NOMO-1 treated with dmso at 0.1 percent for 144 hours (cell line): Measurements from ENCODE around the gene ATG4C.
"Not testable (repeated sequence)": the region's sequence is repeated elsewhere in the genome, so short reads cannot be mapped to it uniquely, and the experiment has no call there.

Experiments
- DNase-seq: peaks from one replicate; lab custom pipeline; 2025; ENCODE audit not compliant: unreplicated experiment; lab: John Stamatoyannopoulos, UW

The ATG4C gene, protein sequence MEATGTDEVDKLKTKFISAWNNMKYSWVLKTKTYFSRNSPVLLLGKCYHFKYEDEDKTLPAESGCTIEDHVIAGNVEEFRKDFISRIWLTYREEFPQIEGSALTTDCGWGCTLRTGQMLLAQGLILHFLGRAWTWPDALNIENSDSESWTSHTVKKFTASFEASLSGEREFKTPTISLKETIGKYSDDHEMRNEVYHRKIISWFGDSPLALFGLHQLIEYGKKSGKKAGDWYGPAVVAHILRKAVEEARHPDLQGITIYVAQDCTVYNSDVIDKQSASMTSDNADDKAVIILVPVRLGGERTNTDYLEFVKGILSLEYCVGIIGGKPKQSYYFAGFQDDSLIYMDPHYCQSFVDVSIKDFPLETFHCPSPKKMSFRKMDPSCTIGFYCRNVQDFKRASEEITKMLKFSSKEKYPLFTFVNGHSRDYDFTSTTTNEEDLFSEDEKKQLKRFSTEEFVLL

DNA sequence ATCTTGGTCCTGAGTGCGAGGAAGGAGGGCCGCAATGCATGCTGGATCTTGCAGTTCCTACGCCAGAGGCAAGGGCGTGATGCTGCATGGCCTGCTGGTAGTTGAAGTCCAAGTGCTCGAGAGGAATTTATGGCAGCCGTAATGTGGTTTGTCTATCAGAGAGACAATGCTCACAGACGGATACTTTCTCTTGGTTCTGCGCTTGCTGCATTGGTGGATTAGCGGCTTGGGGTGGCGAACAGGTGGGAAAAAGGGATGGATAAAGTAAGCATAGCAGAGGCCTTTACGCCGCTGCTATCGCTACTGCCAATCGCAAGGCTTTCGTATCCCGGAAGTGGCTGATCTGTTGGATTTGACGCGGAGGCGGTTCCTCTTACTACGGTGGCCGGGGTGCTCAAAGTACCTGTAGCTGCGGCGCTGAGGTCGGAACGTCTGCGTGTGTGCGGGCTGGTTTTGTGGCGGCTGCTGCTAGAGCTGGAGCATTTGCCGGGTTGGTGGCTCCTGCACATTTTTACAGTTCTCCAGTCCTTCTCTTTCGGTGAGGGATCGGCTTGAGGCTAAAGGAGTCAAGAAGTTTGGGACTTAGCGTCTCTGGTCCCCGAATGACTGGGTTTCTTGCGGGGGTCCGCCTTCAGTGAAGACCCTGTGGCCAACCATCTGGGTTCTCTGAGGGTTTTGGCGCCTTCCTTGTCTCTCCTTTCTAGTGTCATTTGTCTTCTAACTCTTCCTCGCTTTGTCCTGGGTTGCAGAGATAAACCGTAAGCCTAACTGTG is at the start of gene ATG4C:
Gene ATG4C (plus strand): TSS at position 397 of the 773 bp plus-strand sequence. CDS start 19,655 bp downstream, outside the sequence.
- DNase-seq = peak; percentile 88

DNA sequence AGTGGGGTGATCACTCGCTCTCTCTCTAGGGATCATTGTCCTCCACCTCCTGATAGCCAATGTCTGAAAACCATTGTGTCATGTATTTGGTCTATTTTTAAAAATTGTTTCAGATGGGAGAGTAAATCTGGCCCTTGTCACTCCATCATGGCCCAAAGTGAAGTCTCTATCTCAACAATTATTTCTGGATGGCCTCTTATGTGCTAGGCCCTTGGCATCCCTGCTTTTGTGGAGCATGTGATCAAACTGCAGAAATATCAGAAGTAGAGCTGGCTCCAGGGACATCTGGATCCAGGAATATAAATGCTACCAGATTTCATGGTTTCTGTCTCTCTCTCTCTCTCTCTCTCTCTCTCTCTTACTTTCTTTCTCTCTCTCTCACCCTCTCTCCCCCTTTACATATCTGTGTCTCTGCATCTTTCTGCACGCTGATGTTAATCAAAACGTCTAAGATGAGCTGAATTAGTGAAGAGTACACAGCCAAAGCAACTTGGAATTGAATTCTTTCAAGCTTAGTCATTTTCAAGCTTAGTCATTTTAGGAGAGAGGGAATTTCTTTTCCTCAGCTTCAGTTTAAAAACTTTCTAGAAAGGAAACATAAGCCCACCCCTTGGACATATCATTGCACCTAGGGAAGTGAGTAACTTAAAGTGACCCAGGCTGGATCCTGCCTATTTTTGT is 48.3 kb upstream of the ATG4C start:
- no peak for DNase-seq

DNA sequence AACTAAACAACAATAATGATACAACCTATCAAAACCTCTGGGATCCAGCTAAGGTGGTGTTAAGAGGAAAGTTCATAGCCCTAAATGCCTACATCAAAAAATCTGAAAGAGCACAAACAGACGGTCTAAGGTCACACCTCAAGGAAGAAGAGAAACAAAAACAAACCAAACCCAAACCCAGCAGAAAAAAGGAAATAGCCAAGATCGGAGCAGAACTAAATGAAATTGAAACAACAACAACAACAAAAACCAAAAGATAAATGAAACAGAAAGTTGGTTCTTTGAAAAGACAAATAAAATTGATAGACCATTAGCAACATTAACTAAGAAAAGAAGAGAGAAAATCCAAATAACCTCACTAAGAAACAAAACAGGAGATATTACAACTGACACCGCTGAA is 43.2 kb upstream of the ATG4C start:
- not testable (repeated sequence) for DNase-seq

DNA sequence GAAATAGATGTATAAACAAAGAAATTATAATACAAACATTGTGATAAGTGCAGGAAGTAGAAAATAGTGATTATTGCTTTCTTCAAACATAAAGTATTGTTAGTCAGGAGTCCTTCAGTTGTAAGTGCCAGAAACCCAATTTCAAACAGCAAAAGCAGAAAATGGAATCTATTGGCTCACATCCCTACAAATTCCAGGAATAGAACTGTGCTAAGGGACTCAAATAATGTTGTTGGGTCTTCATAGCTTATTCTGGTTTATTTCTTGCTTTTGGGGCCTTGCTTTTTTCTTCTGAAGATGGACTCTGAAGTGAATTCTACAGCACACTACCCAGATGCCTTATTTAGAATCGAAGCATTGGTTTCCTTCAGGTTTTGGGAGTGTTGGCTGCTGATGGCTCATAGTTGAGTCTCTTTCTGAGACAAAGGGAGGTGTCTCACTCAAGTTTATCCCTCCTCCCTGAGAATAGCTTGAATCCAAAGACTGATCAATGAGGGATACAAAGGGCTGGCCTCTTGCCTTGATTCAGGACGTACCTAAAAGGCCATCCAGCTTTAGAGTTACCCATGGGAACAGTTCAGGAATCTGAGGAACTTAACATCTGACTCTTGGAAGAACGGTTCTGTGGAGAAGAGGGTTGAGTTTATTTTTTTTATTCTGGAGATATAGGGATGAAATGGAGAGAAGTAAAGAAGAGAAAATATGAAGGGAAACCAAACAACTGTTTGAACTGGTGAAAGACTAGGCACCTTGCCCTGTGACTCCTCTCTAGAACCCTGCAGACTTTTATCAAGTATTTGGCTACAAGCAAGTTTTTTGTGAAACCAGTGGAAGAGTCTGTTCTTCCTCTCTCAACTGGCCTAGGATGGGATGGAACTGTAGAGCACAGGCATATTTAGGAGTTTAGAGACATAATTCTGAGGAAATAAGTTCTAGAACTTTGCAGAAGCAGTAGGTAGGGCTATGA is 39.0 kb upstream of the ATG4C start:
- no peak for DNase-seq

DNA sequence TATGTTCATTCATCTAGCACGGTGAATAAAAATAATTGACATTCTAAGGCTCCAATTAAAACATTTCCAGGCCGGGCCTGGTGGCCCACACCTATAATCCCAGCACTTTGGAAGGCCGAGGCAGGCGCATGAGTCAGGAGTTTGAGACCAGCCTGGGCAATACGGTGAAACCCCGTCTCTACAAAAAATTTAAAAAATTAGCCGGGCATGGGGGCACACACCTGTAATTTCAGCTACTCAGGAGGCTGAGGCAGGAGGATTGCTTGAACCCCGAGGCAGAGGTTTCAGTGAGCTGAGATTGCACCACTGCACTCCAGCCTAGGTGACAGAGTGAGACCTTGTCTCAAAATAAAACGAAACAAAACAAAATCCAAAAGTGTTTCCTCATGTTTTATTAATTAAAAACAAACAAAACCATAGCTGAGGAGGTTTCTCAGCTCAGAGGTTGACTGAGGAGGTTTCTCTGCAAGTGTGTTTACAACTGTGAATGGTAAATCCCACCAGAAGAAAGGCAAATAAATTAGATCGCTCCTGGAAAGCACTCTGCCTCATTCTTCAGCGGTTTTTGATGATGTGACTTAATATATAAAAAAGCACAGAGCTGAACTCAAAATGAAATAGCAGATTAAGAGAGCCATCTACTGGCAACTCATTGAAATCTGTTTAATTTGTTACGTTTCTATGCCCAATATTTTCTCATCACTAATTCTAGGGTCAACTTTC is 37.7 kb upstream of the ATG4C start:
- DNase-seq = peak; percentile 27

DNA sequence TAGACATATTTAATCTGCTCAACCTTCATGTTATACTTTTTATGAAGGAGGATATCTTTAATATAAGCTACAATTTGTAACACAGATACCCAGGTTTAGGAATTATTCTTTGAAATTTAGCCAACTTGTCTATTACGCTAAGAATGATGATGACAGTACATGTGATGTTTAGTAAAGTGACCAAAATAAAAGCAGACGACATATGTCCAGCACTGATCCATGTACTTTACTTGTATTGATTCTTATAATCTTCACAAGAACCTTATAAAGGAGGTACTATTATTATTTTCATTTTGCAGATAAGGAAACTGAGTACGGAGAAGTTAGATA is 37.2 kb upstream of the ATG4C start:
- DNase-seq = no peak

DNA sequence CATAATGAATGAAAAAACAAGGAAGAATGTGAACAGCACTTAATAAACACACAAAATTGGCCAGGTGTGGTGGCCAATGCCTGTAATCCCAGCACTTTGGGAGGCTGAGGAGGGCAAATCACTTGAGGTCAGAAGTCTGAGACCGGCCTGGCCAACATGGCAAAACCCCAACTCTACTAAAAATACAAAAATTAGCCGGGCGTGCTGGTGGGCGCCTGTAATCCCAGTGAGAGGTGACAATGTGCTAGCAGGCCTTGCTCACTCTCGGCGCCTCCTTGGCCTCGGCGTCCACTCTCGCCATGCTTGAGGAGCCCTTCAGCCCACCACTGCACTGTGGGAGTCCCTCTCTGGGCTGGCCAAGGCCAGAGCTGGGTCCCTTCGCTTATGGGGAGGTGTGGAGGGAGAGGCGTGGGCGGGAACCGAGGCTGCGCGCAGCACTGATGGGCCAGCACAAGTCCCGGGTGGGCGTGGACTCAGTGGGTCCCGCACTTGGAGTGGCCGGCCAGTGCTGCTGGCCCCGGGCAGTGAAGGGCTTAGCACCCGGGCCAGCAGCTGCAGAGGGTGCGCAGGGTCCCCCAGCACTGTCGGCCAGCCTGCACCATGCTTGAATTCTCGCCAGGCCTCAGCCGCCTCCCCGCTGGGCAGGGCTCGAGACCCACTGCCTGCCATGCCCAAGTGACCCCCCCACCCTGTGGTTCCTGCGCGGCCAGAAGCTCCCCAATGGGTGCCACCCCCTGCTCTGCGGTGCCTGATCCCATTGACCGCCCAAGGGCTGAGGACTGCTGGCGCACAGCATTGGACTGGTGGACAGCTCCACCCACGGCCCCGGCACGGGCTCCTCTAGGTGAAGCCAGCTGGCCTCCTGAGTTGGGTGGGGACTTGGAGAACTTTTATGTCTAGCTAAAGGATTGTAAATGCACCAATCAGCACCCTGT is 30.6 kb upstream of the ATG4C start:
- DNase-seq = no peak

DNA sequence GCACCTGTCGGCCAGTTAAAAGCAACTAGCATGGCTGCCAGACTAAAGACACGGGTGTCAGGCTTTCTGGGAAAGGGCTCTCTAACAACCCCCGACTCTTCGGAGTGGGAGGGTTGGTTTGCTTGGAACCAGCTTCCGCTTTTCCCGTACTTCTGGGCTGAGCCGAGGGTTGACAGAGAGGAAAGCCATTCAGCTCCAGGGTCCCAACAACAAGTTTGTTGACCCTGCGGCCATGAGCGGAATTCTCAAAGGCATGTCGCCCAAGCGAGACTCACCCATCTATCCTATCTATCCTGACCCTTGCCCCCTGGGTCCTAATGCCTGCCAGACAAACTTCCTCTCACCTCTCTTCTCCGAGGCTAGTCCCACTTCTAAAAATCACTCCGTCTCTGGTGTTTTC is 29.0 kb upstream of the ATG4C start:
- not testable (repeated sequence) for DNase-seq

DNA sequence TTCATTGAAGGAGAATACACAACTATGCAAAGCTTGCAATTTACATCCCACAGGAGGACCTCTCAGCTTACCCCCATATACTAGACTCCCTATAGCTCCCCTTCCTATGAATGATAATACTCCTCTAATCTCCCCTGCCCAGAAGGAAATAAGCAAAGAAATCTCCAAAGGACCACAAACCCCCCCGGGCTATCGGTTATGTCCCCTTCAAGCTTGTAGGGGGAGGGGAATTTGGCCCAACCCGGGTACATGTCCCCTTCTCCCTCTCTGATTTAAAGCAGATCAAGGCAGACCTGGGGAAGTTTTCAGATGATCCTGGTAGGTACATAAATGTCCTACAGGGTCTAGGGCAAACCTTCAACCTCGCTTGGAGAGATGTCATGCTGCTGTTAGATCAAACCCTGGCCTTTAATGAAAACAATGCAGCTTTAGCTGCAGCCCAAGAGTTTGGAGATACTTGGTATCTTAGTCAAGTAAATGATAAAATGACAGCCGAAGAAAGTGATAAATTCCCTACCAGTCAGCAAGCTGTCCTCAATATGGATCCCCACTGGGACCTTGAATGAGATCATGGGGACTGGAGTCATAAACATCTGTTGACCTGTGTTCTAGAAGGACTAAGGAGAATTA is 27.6 kb upstream of the ATG4C start:
- not testable (repeated sequence) for DNase-seq

DNA sequence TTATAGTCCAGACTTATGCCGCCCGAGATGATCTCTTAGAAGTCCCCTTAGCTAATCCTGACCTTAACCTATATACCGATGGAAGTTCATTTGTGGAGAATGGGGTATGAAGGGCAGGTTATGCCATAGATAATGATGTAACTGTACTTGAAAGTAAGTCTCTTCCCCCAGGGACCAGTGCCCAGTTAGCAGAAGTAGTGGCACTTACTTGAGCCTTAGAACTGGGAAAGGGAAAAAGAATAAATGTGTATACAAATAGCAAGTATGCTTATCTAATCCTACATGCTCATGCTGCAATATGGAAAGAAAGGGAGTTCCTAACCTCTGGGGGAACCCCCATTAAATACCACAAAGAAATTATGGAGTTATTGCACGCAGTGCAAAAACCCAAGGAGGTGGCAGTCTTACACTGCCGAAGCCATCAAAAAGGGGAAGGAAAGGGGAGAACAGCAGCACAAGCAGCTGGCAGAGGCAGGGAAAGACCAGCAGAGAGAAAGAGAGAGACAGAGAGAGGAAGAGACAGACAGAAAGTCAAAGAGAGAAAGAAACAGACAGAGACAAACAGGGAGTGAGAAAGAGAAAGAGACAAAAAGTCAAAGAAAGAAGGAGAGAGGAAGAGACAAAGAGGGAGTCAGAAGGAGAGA is 24.6 kb upstream of the ATG4C start:
- DNase-seq = not testable (repeated sequence)

DNA sequence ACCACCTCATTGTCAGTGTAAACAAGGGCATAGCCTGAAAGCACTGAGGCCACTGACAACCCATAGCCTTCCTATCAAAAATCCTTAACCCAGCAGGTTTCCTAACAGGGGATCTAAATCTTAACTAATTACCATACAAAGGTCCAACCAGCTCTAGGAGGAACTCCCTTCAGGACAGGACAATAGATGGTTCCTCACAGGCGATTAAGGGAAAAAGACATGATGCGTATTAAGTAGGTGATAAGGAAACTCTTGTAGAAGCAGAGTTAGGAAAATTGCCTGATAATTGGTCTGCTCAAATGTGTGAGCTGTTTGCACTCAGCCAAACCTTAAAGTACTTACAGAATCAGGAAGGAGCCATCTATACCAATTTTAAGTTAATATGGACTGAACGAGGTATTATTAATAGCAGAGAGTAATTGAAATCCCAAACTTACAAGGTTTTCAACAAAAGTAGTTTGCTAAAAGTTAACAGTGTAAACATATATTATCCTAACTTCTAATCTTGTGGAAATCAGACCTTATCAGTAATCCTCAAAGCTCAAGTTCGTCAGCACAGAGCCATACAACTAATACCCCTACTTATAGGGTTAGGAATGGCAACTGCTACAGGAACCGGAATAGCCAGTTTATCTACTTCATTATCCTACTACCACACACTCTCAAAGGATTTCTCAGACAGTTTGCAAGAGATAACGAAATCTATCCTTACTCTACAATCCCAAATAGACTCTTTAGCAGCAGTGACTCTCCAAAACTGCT is 23.7 kb upstream of the ATG4C start:
- DNase-seq = not testable (repeated sequence)

DNA sequence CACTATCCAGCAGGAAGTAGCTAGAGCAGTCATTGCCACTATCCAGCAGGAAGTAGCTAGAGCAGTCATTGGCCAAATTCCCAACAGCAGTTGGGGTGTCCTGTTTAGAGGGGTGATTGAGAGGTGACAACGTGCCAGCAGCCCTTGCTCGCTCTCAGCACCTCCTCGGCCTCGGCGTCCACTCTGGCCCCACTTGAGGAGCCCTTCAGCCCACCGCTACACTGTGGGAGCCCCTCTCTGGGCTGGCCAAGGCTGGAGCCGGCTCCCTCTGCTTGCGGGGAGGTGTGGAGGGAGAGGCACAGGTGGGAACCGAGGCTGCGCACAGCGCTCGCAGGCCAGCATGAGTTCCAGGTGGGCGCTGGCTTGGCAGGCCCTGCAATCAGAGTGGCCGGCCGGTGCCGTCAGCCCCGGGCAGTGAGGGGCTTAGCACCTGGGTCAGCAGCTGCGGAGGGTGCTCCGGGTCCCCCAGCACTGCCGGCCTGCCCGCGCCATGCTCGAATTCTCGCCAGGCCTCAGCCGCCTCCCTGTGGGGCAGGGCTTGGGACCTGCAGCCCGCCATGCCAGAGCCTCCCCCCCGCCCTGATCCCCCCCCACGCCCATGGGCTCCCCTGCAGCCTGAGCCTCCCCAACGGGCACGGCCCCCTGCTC is 22.6 kb upstream of the ATG4C start:
- not testable (repeated sequence) for DNase-seq

DNA sequence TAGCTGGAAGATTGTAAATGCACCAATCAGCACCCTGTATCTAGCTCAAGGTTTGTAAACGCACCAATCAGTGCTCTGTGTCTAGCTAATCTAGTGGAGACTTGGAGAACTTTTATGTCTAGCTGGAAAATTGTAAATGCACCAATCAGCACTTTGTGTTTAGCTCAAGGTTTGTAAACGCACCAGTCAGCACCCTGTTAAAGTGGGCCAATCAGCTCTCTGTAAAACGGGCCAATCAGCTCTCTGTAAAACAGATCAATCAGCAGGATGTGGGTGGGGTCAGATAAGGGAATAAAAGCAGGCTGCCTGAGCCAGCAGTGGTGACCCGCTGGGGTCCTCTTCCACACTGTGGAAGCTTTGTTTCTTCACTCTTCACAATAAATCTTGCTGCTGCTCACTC is 21.9 kb upstream of the ATG4C start:
- not testable (repeated sequence) for DNase-seq

DNA sequence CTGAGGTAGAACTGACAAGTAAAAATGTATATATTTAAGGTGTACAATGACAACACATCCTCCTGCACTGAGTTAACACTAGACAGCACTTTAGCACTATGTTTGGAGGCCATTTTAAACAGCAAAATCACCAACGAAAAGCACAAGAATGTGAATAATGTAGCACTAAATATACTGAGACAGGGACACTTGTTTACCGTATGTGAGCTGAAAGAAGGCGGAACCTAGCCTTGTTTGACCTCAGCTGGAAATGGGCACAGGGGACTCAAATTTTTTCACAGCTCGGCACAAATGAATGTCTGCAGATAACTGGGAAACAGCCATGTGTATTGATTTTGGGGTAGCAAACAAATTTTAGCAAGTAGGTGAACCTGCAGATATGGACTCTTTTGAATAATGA is 18.0 kb upstream of the ATG4C start:
- no peak for DNase-seq

DNA sequence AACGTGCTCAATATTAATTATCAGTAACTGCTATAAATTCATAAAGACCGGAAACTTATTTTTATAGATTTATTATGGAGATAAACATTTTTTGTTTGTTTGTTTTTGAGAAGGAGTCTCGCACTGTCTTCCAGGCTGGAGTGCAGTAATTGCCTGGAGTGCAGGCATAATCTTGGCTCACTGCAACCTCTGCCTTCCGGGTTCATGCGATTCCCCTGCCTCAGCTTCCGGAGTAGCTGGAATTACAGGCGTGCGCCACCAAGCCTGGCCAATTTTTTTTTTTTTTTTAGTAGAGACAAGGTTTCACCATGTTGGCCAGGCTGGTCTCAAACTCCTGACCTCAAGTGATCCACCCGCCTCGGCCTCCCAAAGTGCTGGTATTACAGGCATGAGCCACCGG is 15.4 kb upstream of the ATG4C start:
- not testable (repeated sequence) for DNase-seq

DNA sequence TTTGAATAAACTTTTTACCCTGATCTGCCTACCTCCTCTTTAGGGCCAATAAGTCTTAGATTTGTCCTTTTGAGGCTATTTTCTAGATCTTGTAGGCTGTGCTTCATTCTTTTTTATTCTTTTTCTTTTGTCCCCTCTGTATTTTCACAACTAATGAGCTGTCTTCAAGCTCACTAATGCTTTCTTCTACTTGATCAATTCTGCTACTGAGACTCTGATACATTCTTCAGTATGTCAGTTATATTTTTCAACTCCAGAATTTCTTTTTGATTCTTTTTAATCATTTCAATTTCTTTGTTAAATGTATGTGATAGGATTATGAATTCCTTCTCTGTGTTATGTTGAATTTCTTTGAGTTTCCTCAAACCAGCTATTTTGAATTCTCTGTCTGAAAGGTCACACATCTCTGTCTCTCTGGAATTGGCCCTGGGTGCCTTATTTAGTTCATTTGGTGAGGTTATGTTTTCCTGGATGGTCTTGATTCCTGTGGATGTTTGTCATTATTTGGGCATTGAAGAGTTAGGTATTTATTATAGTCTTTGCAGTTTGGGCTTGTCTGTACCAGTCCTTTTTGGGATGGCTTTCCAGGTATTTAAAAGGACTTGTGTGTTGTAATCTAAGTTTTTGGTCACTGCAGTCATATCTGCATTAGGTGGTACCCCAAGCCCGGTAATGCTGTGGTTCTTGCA is 11.2 kb upstream of the ATG4C start:
- no peak for DNase-seq
